Neural crest cell (in vitro differentiated cells): ENCODE results near the gene TBC1D4. TPM values are rescaled to one million over a fixed set of nuclear protein-coding genes. Genes with fewer than 3 reads are reported as not detected.
A peak's percentile ranks its signal among the peaks of the same experiment; 100 is the strongest.

Source experiments
- DNase-seq: peaks from one replicate; pipeline ENCODE4 v3.0.0; 2021; ENCODE audit warnings: low read depth, mixed read lengths, low spot score
- H3K27ac Mint-ChIP-seq: one replicate; pipeline ENCODE4 v1.8.0; 2021; ENCODE audit warnings: mild to moderate bottlenecking, mixed read lengths; ENCODE audit not compliant: unreplicated experiment
- H3K27me3 Mint-ChIP-seq: 2 replicates; pipeline ENCODE4 v1.8.0; 2021; ENCODE audit warnings: low read depth, mild to moderate bottlenecking, mixed read lengths
- H3K36me3 Mint-ChIP-seq: 2 replicates; pipeline ENCODE4 v1.8.0; 2021; ENCODE audit warnings: low read depth, mild to moderate bottlenecking, mixed read lengths
- H3K4me1 Mint-ChIP-seq: 2 replicates; pipeline ENCODE4 v1.8.0; 2021; ENCODE audit warnings: mixed read lengths
- H3K4me3 Mint-ChIP-seq: one replicate; pipeline ENCODE4 v1.8.0; 2021; ENCODE audit warnings: mild to moderate bottlenecking, mixed read lengths
- H3K9me3 Mint-ChIP-seq: 2 replicates; pipeline ENCODE4 v1.8.0; 2021; ENCODE audit warnings: mixed read lengths
- total RNA-seq: library from RNA; stranded (reverse); gene quantifications from 2 replicates; pipeline ENCODE4 v1.2.1, GENCODE V29; 2021
- TF ChIP-seq, protein P1 (sequence below): fragments of 200-600 bp; sonication (generic); conservative IDR thresholded peaks from 2 replicates; pipeline ENCODE4 v1.5.0; 2021; ENCODE audit warnings: antibody characterized with exemption, mild to moderate bottlenecking

Gene TBC1D4
- total RNA-seq, 1 donor from 2014 or later: 13.4 TPM

- Mint-ChIP-seq H3K4me3 (no peak overlapping the region), H3K36me3 (peaks cover 3% of the 10 kb centered on the region), H3K4me1 (peaks cover 12% of the 10 kb centered on the region), H3K27ac (peak overlapping the region; percentile 35), H3K9me3 (no peaks in the 10 kb centered on the region), H3K27me3 (no peaks in the 10 kb centered on the region)
- TF ChIP-seq, protein P1, sequence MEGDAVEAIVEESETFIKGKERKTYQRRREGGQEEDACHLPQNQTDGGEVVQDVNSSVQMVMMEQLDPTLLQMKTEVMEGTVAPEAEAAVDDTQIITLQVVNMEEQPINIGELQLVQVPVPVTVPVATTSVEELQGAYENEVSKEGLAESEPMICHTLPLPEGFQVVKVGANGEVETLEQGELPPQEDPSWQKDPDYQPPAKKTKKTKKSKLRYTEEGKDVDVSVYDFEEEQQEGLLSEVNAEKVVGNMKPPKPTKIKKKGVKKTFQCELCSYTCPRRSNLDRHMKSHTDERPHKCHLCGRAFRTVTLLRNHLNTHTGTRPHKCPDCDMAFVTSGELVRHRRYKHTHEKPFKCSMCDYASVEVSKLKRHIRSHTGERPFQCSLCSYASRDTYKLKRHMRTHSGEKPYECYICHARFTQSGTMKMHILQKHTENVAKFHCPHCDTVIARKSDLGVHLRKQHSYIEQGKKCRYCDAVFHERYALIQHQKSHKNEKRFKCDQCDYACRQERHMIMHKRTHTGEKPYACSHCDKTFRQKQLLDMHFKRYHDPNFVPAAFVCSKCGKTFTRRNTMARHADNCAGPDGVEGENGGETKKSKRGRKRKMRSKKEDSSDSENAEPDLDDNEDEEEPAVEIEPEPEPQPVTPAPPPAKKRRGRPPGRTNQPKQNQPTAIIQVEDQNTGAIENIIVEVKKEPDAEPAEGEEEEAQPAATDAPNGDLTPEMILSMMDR: no peak
- DNase-seq: no peak
Measured at GRCh38 chr13:75302071-75302698, 179.8 kb downstream of the TBC1D4 start.

- TF ChIP-seq, protein P1: no peak
- H3K27me3 Mint-ChIP-seq: no peaks in the 10 kb centered on the region
- no peak overlapping the region for H3K4me3 Mint-ChIP-seq
- H3K9me3 Mint-ChIP-seq: no peaks in the 10 kb centered on the region
- no peak overlapping the region for H3K27ac Mint-ChIP-seq
- peaks cover 12% of the 10 kb centered on the region for H3K4me1 Mint-ChIP-seq
- no peak for DNase-seq
- H3K36me3 Mint-ChIP-seq: peaks cover 3% of the 10 kb centered on the region
Measured at GRCh38 chr13:75299913-75300862, 181.8 kb downstream of the TBC1D4 start.

GRCh38 chr13:75299246-75299645 lies 182.7 kb downstream of the TBC1D4 start:
- H3K9me3 Mint-ChIP-seq: no peaks in the 10 kb centered on the region
- no peaks in the 10 kb centered on the region for H3K27me3 Mint-ChIP-seq
- DNase-seq: no peak
- no peaks in the 10 kb centered on the region for H3K36me3 Mint-ChIP-seq
- peaks cover 12% of the 10 kb centered on the region for H3K4me1 Mint-ChIP-seq
- no peak overlapping the region for H3K4me3 Mint-ChIP-seq
- TF ChIP-seq, protein P1: no peak
- peak overlapping the region; percentile 83 for H3K27ac Mint-ChIP-seq

GRCh38 chr13:75296641-75297040 lies 185.3 kb downstream of the TBC1D4 start:
- Mint-ChIP-seq H3K27me3 (no peaks in the 10 kb centered on the region), H3K27ac (no peak overlapping the region), H3K9me3 (no peaks in the 10 kb centered on the region), H3K4me1 (peaks cover 12% of the 10 kb centered on the region), H3K4me3 (no peak overlapping the region), H3K36me3 (no peaks in the 10 kb centered on the region)
- no peak for DNase-seq
- TF ChIP-seq, protein P1: no peak

DNA sequence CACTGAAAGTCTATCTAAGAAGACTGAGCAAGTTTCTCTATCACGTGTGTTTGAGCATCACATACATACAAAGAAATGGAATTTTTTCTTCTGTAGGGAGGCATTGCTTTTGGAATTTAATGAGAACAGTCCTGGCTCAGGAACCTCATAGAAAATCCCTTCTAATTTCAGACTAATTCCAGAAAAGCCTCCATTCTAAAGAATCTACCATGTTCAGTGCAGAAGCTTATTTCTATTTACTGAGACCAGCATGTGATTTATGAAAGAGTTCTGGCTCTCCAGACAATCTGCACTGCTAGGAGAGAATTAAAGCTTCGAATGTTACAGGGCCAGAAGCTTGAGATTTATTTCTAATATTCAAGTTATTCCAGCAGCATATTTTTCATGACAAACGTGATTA lies 186.8 kb downstream of the TBC1D4 start:
- Mint-ChIP-seq H3K36me3 (no peaks in the 10 kb centered on the region), H3K4me3 (no peak overlapping the region), H3K4me1 (peaks cover 12% of the 10 kb centered on the region)

More for the DNA sequence above, 186.8 kb downstream of the TBC1D4 start:
- TF ChIP-seq, protein P1: no peak
- H3K27ac Mint-ChIP-seq: no peak overlapping the region
- no peaks in the 10 kb centered on the region for H3K9me3 Mint-ChIP-seq
- no peak for DNase-seq
- no peaks in the 10 kb centered on the region for H3K27me3 Mint-ChIP-seq
